Limb (tissue), 2 donors: ENCODE data around the gene ITPKC.
A peak's percentile ranks its signal among the peaks of the same experiment; 100 is the strongest.
"Not testable (repeated sequence)": the region's sequence is repeated elsewhere in the genome, so short reads cannot be mapped to it uniquely, and the experiment has no call there.

Experiments
- DNase-seq, 2 donors: peaks; one replicate each; pipeline ENCODE4 v3.0.0-alpha.2; 2016; ENCODE audit errors: extremely low spot score in 2 of 2

ITPKC gene

GRCh38 chr19:40714441-40715299, 2.2 kb upstream of the ITPKC start:
- DNase-seq, result peak; percentile 96 to 99

GRCh38 chr19:40716031-40716481, 856 bp upstream of the ITPKC start:
- DNase-seq, result no peak

GRCh38 chr19:40717325-40717879, 490 bp downstream of the ITPKC start:
- DNase-seq, result no peak

GRCh38 chr19:40717880-40718773, 1.2 kb downstream of the ITPKC start:
- DNase-seq, result no peak

- DNase-seq, result peak in 1 of 2 donors; percentile 65
Observed at GRCh38 chr19:40718774-40719391, 2.0 kb downstream of the ITPKC start.

- no peak for DNase-seq
Observed at GRCh38 chr19:40719414-40719894, 2.5 kb downstream of the ITPKC start.

- DNase-seq, result no peak
Observed at GRCh38 chr19:40721140-40721486, 4.2 kb downstream of the ITPKC start.

- DNase-seq, result no peak
Observed at GRCh38 chr19:40721936-40722661, 5.2 kb downstream of the ITPKC start.

- no peak for DNase-seq
Observed at GRCh38 chr19:40723661-40724254, 6.8 kb downstream of the ITPKC start.

- no peak for DNase-seq
Observed at GRCh38 chr19:40724315-40724714, 7.4 kb downstream of the ITPKC start.

GRCh38 chr19:40724855-40725254, 7.9 kb downstream of the ITPKC start:
- no peak for DNase-seq

- no peak for DNase-seq
Observed at GRCh38 chr19:40726279-40726678, 9.4 kb downstream of the ITPKC start.

- not testable (repeated sequence) for DNase-seq
Observed at GRCh38 chr19:40730065-40730464, 13.2 kb downstream of the ITPKC start.

- not testable (repeated sequence) for DNase-seq
Observed at GRCh38 chr19:40732304-40732703, 15.4 kb downstream of the ITPKC start.

- DNase-seq, result no peak
Observed at GRCh38 chr19:40733149-40733548, 16.2 kb downstream of the ITPKC start.

- no peak for DNase-seq
Observed at GRCh38 chr19:40735013-40735771, 18.3 kb downstream of the ITPKC start.

- no peak for DNase-seq
Observed at GRCh38 chr19:40736661-40737060, 19.7 kb downstream of the ITPKC start.

- DNase-seq, result no peak
Observed at GRCh38 chr19:40737102-40737644, 20.3 kb downstream of the ITPKC start.
